HG02981 (cell line): ENCODE data around the gene KRTAP12-1.
"Not testable (repeated sequence)": the region's sequence is repeated elsewhere in the genome, so short reads cannot be mapped to it uniquely, and the experiment has no call there.

ENCODE experiments used
- ATAC-seq: cut with Tn5 transposase; IDR thresholded peaks from one replicate; pipeline ENCODE4 v1.9.1; 2021; ENCODE audit warnings: mild to moderate bottlenecking, moderate library complexity; ENCODE audit not compliant: unreplicated experiment

The KRTAP12-1 gene

GRCh38 chr21:44671911-44672310 is 10.1 kb downstream of the KRTAP12-1 start:
- no peak for ATAC-seq

DNA sequence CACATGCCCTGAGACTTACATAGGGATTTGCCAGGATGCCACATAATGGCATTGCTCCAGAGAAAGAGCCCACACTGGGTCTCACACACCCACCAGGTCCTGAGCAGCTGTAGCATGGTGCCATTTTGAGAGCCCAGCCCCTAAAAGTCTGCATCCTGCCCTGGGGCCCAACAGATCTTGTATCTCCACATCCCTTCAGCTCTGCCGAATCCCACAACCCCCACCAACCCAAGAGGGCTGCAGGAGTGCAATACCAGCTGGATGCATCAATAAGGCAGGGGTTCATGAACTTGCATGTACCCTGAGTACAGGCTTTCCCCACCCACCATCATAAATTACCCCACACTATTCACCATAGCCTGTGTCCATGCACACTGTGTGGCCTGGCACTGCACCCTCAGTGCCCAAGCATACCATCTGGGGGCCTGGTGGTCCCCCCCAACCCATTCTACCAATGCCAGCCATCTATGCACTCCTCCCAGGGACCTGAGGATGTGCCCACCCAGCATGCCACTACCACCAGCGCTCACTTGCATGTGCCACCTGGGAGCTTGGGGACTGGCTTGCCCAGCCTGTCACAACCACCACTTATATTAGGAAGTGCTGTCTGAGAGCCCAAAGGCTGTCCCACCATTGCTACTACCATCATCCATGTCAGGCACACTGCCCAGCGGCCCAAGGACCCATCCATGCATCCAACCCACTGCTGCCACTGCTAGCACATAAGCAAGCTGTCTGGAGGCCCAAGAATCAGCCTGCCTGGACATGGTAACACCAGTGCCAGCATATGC is 11.1 kb downstream of the KRTAP12-1 start:
- no peak for ATAC-seq

DNA sequence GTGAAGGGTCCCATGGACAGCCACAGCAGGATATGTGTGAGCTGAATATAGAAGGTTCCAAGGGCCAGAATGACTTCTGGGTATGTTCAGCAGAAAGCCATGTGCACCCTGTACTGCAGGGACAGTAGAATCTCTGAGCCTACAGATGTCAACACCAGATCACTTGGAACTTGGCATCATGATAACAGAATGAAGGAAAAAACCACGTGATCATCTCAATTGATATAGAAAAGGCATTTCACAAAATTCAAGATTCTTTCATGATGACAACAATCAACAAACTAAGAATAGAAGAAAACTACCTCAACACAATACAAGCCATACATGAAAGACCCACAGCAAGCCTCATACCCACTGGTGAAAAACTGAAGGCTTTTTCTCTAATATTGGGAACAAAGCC is 14.4 kb downstream of the KRTAP12-1 start:
- ATAC-seq: no peak

- ATAC-seq: no peak
Measured at GRCh38 chr21:44666401-44667320, 15.3 kb downstream of the KRTAP12-1 start, which contains the start of gene KRTAP12-2. TSS of gene KRTAP12-2 (minus strand) at chr21:44666927. CDS start at chr21:44666886, 41 bp downstream.

DNA sequence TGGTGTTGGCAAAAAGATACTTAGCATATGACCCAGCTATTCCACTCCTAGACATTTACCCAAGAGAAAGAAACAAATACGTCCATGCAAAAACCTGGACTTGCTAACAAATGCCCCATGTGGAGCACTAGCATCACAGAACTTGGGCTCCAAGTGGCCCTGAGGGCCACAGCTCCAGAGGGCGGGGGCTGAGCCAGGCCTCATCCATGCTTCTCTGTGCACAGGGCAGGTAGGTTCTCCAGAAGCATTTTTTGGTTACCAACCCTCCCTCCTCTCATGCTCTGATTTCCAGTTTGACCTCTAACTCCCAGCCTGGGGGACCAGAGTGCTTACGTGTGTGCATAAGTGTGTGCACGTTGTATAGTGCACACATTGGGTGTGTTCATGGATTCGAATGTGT is 17.3 kb downstream of the KRTAP12-1 start:
- no peak for ATAC-seq

DNA sequence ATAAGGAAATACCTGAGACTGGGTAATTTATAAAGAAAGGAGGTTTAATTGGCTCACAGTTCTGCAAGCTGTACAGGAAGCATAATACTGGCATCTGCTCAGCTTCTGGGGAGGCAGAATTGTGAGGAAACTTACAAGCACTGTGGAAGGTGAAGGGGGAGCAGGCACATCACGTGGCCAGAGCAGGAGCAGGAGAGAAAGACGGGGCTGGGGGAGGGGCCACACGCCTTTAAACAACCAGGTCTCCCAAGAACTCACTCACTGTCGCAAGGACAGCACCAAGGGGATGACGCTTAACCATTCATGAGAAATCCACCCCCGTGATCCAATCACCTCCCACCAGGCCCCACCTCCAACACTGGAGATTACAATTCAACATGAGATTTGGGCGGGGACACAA is 20.4 kb downstream of the KRTAP12-1 start:
- not testable (repeated sequence) for ATAC-seq

DNA sequence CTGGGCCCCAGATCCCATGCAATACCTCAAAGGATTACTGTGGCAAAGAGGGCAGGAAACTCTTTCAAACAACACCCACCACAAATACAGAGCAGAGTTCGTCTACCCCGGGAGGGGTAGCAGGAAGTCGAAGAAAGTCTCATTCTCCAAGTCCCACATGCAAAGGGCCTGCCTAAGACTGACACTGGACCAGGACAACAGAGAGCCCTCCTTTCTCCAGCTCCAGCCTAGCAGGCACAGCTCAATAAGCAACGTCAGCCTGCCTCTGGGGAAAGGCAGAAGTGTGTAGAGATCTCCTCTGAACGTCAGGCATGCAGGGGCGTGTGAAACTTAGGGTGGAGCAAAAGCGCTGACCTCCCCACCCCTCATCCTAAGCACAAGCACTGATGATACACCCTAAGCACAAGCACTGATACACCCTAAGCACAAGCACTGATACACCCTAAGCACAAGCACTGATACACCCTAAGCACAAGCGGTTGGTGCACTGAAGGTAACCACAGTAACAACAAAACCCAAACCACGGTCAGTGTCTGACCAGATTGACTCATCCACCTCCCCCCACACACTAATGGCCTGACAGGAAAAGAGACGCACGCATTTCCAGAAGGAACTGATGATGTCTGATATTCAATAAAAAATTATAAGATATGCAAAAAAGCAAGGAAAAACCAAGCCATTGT is 22.9 kb downstream of the KRTAP12-1 start:
- ATAC-seq: no peak

DNA sequence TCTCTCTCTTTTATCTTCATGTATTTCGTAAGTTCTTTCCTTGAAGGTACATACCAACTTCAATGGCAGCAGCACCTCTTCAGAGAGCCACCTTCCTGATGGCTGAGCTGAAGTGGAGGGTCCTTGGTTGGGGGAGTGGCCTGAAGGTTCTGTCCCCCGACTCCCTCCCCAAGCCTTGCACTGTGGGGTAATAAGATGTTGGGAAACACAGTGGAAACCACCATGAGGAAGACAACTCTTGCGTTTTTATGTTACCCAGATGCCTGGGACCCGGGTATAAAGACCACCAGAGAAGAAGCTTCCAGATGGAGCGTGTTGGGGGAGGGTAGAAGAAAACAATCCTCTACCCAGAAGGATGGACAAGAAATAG is 23.4 kb downstream of the KRTAP12-1 start:
- ATAC-seq: no peak

DNA sequence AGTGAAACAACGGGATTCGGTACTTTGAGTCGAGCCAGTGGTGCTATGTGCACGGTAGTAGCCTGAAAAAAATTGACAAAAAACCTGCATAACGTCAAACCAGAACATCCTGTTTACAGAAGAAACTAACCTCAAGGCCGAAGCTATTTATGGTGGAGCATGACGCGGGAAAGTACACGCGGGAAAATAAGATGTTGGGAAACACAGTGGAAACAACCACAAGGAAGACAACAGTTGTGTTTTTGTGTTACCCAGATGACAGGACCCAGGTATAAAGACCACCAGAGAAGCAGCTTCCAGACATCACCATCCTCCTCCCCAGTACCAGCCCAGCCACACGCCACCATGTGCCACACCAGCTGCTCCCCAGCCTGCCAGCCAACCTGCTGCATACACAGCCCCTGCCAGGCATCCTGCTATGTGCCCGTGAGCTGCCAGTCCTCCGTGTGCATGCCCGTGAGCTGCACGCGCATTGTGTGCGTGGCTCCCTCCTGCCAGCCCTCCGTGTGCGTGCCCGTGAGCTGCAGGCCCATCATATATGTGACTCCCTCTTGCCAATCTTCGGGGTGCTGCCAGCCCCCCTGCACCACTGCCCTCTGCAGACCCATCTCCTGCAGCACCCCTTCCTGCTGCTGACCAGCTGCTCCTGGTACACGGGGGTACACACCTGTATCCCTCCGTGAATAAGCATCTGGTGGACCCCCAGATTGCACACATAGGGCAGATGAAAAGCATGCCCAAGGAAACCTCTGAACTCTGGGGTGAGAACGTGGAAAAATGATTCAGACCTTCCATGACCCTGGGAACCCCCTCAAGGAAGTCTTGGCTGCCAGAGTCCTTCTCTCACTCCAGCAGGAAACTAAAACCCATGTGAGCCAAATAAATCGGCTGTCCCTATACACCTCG is 24.1 kb downstream of the KRTAP12-1 start, which contains the start of gene KRTAP12-3:
Gene KRTAP12-3 (plus strand): TSS at position 298 of the 906 bp plus-strand sequence. CDS start 48 bp downstream, at position 346.
- ATAC-seq: no peak

DNA sequence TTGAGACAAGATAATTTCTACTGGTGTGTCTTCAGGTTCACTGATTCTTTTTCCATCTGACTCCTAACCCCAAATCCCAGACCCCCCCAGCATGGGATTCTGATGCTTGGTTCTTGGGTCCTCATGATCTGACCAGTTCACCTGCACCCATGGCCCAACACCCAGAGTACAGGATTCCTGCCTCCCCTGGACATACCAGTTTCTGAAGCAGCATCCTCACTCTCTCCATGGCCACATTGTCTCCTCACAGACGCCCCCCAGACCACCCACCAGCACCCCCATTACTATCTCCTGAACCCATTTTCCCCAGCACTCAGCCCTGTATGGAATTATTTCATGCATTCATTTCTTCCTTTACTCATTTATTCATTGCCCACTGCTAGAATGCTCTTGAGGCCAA is 25.1 kb downstream of the KRTAP12-1 start:
- ATAC-seq: no peak

GRCh38 chr21:44654576-44655175 is 27.3 kb downstream of the KRTAP12-1 start, which contains the start of gene KRTAP12-4:
TSS of gene KRTAP12-4 (minus strand) at chr21:44654659. CDS start at chr21:44654614, 45 bp downstream.
- ATAC-seq: no peak

DNA sequence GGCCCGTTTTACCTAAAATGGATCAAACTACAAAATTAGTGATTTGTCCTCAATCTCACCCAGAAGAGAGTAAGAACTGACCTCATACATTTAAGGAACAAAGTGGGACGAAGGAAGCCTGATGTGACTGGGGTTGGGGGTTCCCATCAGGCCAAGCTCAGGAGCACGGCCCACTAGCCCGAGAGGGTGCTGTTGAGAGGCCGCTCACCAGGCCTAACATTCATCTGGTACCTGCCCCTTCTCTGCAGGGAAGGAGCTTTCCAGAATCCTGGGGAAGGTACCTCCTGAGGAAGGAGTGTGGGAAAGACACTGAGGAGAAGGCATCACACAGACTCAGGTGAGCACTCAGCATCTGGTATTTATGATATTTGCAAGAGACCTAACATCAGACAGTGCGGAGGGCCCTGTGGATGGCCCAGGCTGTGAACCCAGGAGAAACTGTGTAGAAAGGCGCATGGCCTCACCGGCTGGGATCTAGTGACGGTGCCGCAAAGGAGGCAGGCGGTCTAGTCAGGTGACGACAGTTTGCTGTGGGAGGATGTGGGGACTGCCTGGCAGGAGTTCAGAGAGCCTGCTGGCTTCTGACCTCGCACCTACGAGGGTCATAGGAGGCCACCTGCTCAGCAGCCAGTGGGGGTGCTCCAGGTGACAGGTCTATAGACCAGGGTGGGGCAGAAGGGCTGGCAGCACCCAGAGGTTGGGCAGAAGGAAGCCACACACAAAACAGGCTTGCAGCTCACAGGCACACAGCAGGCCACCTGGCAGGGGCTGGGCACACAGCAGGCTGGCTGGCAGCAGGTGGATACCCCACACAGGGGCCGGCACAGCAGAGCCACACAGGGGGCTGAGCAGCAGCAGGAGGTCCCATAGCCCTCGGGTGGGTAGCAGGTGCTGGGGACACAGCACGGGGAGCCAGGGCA is 28.0 kb downstream of the KRTAP12-1 start:
- no peak for ATAC-seq

DNA sequence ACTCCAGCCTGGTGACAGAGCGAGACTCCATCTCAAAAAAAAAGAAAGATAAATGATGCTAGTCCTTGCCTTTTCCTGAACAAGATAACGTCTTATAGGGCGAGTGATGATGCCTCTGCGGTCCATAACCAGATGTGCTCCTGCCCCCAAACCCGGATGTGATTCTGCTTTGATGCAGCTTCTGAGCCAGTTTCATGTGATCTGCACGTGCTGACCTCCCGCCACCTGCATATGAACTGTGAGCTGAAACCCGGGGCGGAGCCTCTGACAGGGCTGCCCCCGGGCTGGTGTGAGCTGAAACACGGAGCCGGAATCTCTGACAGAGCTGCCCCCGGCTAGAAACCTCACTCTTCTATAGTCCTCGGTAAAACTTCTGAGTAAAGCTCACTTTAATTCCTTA is 28.8 kb downstream of the KRTAP12-1 start:
- ATAC-seq: no peak

DNA sequence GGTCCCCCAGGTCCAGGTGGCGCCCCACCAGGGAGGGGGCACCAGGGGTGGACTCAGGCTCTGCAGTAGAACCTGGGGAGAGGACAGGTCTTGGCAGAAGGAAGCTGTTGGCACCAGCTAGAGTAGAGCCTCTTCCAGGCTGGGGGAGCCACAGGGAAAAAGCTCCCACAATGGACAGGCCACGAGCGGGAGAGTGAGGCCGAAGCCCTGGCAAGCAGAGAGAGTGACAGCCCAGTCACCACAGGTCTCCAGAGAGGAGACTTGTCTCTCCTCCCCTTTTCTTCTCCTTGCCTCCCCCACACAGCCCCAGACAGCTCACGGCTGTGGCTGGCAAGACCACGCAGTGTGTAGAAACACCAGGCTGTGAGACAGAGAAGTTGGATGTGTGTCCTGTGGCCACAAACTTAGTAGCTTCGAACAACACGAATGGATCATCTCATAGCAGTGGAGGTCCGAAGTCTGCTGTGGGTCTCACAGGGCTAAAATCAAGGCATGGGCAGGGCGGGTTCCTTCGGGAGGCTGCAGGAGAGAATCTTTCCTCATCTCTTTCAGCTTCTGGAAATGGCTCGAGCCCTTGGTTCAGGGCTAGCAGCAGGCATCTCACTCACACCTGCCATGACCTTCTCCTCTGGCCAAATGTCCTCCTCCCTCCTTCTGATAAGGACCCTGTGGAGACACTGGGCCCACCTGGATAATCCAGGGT is 30.8 kb downstream of the KRTAP12-1 start:
- no peak for ATAC-seq

DNA sequence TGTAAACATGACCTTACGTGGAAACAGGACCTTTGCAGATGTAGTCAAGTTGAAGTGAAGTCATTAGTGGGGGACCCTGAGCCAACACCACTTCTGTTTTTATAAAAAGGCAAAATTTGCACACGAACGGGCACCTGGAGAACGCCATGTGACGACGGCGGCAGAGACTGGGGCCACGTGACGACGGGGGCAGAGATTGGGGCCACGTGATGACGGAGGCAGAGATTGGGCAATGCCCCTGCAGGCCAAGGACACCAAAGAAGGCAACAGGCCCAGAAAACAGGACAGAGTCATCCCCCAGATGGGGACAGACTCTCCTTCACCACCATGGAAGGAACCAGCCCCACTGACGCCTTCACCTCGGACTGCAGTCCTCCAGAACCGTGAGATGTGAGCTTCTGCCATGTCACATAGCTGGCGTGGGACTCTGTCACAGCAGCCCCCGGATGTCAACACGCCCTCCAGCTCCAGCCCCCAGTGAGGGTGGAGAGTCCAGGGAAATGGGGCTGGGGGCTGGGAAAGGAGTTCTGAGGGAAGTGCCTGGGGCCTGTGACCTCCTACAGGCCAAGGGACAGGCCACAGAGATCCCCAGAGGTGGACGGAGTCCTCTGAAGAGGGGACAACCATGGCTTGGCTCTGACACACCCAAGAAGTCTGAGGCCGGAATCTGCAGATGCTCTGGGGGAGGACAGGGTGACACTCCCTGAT is 31.5 kb downstream of the KRTAP12-1 start:
- ATAC-seq: no peak

DNA sequence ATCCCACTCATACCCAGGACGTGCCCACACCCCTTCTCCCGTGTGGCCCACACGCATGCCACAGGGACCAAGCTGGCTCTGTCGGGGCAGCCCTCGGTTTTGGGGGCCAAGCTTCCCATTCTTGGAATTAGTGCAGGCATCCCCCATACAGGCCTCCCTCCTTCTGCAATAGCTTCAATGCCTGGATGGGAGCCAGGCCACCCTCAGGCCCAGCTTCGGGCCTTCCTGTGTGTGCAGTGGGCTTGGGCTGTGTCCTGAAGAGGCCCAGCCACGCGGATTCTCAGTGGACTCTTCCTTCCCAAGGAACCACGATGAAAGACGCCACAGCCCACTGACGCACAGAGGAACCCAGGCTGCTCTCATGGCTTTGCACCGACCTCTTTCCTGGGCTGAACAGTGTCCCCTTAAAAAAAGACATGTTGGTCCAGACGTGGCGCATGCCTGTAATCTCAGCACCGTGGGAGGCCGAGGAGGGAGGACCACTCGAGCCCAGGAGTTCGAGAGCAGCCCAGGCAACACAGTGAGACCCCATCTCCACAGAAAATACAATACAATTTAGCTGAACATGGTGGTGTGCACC is 32.4 kb downstream of the KRTAP12-1 start:
- ATAC-seq: no peak
